ENCODE measurements around the gene DSCAM. TPM values are rescaled to one million over a fixed set of nuclear protein-coding genes. Genes with fewer than 3 reads are reported as not detected.

DSCAM gene
- total and polyA plus RNA-seq, 4 donors: 0.02 to 0.25 (median 0.09) TPM

- Histone ChIP-seq H3K27ac (ENCODE audit: low read depth in 1 of 2, low read length in 1 of 2) (no peak overlapping the region), H3K4me3 (no peak overlapping the region), H3K4me1 (ENCODE audit: control insufficient read depth in 5 of 5, insufficient read depth in 5 of 5, low read length in 5 of 5) (no peaks in the 10 kb centered on the region), H3K36me3 (ENCODE audit: control insufficient read depth in 4 of 4, insufficient read depth in 4 of 4, low read length in 4 of 4) (no peaks in the 10 kb centered on the region), H3K9me3 (ENCODE audit: control insufficient read depth in 4 of 4, insufficient read depth in 3 of 4, low read length in 3 of 4) (no peaks in the 10 kb centered on the region), H3K9ac (ENCODE audit: insufficient read depth in 1 of 2, low read length in 2 of 2) (no peak overlapping the region), H3K27me3 (ENCODE audit: control insufficient read depth in 3 of 3, insufficient read depth in 3 of 3, low read length in 2 of 3) (no peaks in the 10 kb centered on the region)
- TF ChIP-seq, protein P1, sequence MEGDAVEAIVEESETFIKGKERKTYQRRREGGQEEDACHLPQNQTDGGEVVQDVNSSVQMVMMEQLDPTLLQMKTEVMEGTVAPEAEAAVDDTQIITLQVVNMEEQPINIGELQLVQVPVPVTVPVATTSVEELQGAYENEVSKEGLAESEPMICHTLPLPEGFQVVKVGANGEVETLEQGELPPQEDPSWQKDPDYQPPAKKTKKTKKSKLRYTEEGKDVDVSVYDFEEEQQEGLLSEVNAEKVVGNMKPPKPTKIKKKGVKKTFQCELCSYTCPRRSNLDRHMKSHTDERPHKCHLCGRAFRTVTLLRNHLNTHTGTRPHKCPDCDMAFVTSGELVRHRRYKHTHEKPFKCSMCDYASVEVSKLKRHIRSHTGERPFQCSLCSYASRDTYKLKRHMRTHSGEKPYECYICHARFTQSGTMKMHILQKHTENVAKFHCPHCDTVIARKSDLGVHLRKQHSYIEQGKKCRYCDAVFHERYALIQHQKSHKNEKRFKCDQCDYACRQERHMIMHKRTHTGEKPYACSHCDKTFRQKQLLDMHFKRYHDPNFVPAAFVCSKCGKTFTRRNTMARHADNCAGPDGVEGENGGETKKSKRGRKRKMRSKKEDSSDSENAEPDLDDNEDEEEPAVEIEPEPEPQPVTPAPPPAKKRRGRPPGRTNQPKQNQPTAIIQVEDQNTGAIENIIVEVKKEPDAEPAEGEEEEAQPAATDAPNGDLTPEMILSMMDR (IDR thresholded peaks at IDR 0.05; ENCODE audit: control extremely low read depth, extremely low read depth): no peak
- no peak for ATAC-seq (ENCODE audit: insufficient read depth, low FRiP score)
- 81% methylated on average over 9 of the region's 9 CpGs for WGBS, 2 donors
- no peak for DNase-seq
These were observed 501.1 kb downstream of the DSCAM start for GRCh38 chr21:40345711-40346321.

- DNase-seq (no peak), ATAC-seq (ENCODE audit: insufficient read depth, low FRiP score) (no peak)
- Histone ChIP-seq H3K9ac (ENCODE audit: insufficient read depth in 1 of 2, low read length in 2 of 2) (no peak overlapping the region), H3K27ac (ENCODE audit: low read depth in 1 of 2, low read length in 1 of 2) (no peak overlapping the region), H3K9me3 (ENCODE audit: control insufficient read depth in 4 of 4, insufficient read depth in 3 of 4, low read length in 3 of 4) (peaks cover 0 to 4% (median 0%) of the 10 kb centered on the region in 4 donors), H3K4me3 (no peak overlapping the region), H3K4me1 (ENCODE audit: control insufficient read depth in 5 of 5, insufficient read depth in 5 of 5, low read length in 5 of 5) (no peaks in the 10 kb centered on the region), H3K27me3 (ENCODE audit: control insufficient read depth in 3 of 3, insufficient read depth in 3 of 3, low read length in 2 of 3) (no peaks in the 10 kb centered on the region), H3K36me3 (ENCODE audit: control insufficient read depth in 4 of 4, insufficient read depth in 4 of 4, low read length in 4 of 4) (no peaks in the 10 kb centered on the region)
- TF ChIP-seq, protein P1 (IDR thresholded peaks at IDR 0.05; ENCODE audit: control extremely low read depth, extremely low read depth): no peak
These were observed 506.6 kb downstream of the DSCAM start for GRCh38 chr21:40340357-40340756.

DNA sequence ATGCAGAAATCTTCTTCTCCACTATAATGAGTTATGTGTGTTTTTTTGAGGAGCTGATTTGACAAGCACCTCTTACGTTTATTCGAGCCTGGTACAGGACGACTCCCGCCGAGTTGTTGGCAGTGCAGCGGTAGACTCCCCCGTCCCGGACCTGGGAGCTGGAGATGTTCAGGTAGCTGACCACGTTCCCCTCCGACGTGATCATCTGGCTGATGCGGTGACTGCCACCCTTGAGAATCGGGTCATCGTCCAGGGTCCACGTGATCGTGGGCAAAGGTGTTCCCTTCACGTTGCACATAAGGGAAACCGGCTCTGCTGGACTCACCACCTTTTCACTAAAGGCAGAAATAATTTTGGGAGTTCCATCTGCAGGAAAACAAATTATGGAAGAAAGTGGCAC is 507.9 kb downstream of the DSCAM start:
- WGBS, 2 donors: 83 to 91% methylated on average over 18 of the region's 18 CpGs
- DNase-seq: no peak
- Histone ChIP-seq H3K4me1 (ENCODE audit: control insufficient read depth in 5 of 5, insufficient read depth in 5 of 5, low read length in 5 of 5) (no peaks in the 10 kb centered on the region), H3K36me3 (ENCODE audit: control insufficient read depth in 4 of 4, insufficient read depth in 4 of 4, low read length in 4 of 4) (no peaks in the 10 kb centered on the region), H3K9me3 (ENCODE audit: control insufficient read depth in 4 of 4, insufficient read depth in 3 of 4, low read length in 3 of 4) (peaks cover 0 to 4% (median 0%) of the 10 kb centered on the region in 4 donors), H3K9ac (ENCODE audit: insufficient read depth in 1 of 2, low read length in 2 of 2) (no peak overlapping the region), H3K27ac (ENCODE audit: low read depth in 1 of 2, low read length in 1 of 2) (no peak overlapping the region), H3K4me3 (no peak overlapping the region), H3K27me3 (ENCODE audit: control insufficient read depth in 3 of 3, insufficient read depth in 3 of 3, low read length in 2 of 3) (no peaks in the 10 kb centered on the region)
- ATAC-seq (ENCODE audit: insufficient read depth, low FRiP score): no peak
- TF ChIP-seq, protein P1 (IDR thresholded peaks at IDR 0.05; ENCODE audit: control extremely low read depth, extremely low read depth): no peak

GRCh38 chr21:40337981-40338380 is 509.0 kb downstream of the DSCAM start:
- no peaks in the 10 kb centered on the region for H3K27me3 ChIP-seq (ENCODE audit: control insufficient read depth in 3 of 3, insufficient read depth in 3 of 3, low read length in 2 of 3)
- H3K27ac ChIP-seq (ENCODE audit: low read depth in 1 of 2, low read length in 1 of 2): no peak overlapping the region
- TF ChIP-seq, protein P1 (IDR thresholded peaks at IDR 0.05; ENCODE audit: control extremely low read depth, extremely low read depth): no peak
- H3K4me1 ChIP-seq (ENCODE audit: control insufficient read depth in 5 of 5, insufficient read depth in 5 of 5, low read length in 5 of 5): no peaks in the 10 kb centered on the region
- WGBS, 2 donors: 76 to 81% methylated on average over 13 of the region's 13 CpGs
- H3K36me3 ChIP-seq (ENCODE audit: control insufficient read depth in 4 of 4, insufficient read depth in 4 of 4, low read length in 4 of 4): no peaks in the 10 kb centered on the region
- DNase-seq (no peak), ATAC-seq (ENCODE audit: insufficient read depth, low FRiP score) (no peak)
- H3K4me3 ChIP-seq: no peak overlapping the region
- peaks cover 0 to 4% (median 0%) of the 10 kb centered on the region in 4 donors for H3K9me3 ChIP-seq (ENCODE audit: control insufficient read depth in 4 of 4, insufficient read depth in 3 of 4, low read length in 3 of 4)
- no peak overlapping the region for H3K9ac ChIP-seq (ENCODE audit: insufficient read depth in 1 of 2, low read length in 2 of 2)

Data from lung (tissue), 12 donors.